ENCODE results near the gene COL9A3.
"Not testable (repeated sequence)": the region's sequence is repeated elsewhere in the genome, so short reads cannot be mapped to it uniquely, and the experiment has no call there.

GRCh38 chr20:62853304-62853703 is 36.5 kb downstream of the COL9A3 start:
- TF ChIP-seq CTCF (IDR thresholded peaks at IDR 0.05; ENCODE audit: poor library complexity, severe bottlenecking); POLR2AphosphoS5 (IDR thresholded peaks at IDR 0.05); EZH2 (IDR thresholded peaks at IDR 0.05; ENCODE audit: borderline replicate concordance, insufficient read depth, low read length, poor library complexity, severe bottlenecking); MXI1 (conservative IDR thresholded peaks at IDR 0.05; ENCODE audit: poor library complexity, severe bottlenecking); RAD21 (conservative IDR thresholded peaks at IDR 0.05); SMC3 (conservative IDR thresholded peaks at IDR 0.05; ENCODE audit: poor library complexity): not testable (repeated sequence)

All from neural cell (in vitro differentiated cells).